IMR-90 (cell line): ENCODE measurements around the gene KIAA0825. TPM values are rescaled to one million over a fixed set of nuclear protein-coding genes. Genes with fewer than 3 reads are reported as not detected.

Experiments
- ATAC-seq: fragments of 200-7000 bp; cut with Tn5 transposase; 2 replicates; pipeline ENCODE4 v1.9.1; 2020; ENCODE audit warnings: low read depth, mild to moderate bottlenecking, moderate library complexity
- BruUV-seq: library from RNA; stranded (reverse); fragments of 400-500 nt; replicated peaks from 2 replicates; lab custom pipeline; 2021; lab: Mats Ljungman, UMichigan
- CTCF ChIA-PET: fragments of 300-600 bp; formaldehyde crosslinking; extraction: SDS; loops from one replicate; lab custom pipeline; 2021; ENCODE audit warnings: antibody characterized with exemption; lab: Yijun Ruan, JAX
- POLR2A ChIA-PET: fragments of 300-600 bp; sonication (Branson Sonifier 250); formaldehyde crosslinking; loops from one replicate; lab custom pipeline; 2022; ENCODE audit warnings: antibody characterized with exemption; ENCODE audit not compliant: unreplicated experiment; lab: Charles Lee
- DNase-seq: peaks from one replicate; pipeline ENCODE4 v3.0.0; 2013
- H2AFZ ChIP-seq: replicated peaks from 2 replicates; pipeline ENCODE3; 2013; ENCODE audit warnings: low read length, mild to moderate bottlenecking; ENCODE audit not compliant: poor library complexity
- H2AK5ac ChIP-seq: 2 replicates; pipeline ENCODE4 v1.6.1; 2013; ENCODE audit warnings: low read depth, low read length, inconsistent platforms
- H2AK9ac ChIP-seq: replicated peaks from 2 replicates; pipeline ENCODE3; 2013; ENCODE audit warnings: mild to moderate bottlenecking, low read depth, low read length, moderate library complexity; ENCODE audit not compliant: poor library complexity
- H2BK120ac ChIP-seq: 2 replicates; pipeline ENCODE4 v1.6.1; 2013; ENCODE audit warnings: low read depth, low read length, inconsistent platforms
- H2BK15ac ChIP-seq: 3 replicates; pipeline ENCODE4 v1.6.1; 2013; ENCODE audit warnings: low read depth, low read length, inconsistent platforms
- H2BK20ac ChIP-seq: 2 replicates; pipeline ENCODE4 v1.6.1; 2013; ENCODE audit warnings: low read depth, mild to moderate bottlenecking, inconsistent platforms, low read length, moderate library complexity
- H2BK5ac ChIP-seq: 2 replicates; pipeline ENCODE4 v1.6.1; 2013; ENCODE audit warnings: mild to moderate bottlenecking, low read depth, low read length, inconsistent platforms; ENCODE audit not compliant: poor library complexity, severe bottlenecking
- H3K14ac ChIP-seq: replicated peaks from 2 replicates; pipeline ENCODE4 v1.6.1; 2013; ENCODE audit warnings: low read depth, low read length, inconsistent platforms
- H3K18ac ChIP-seq: 2 replicates; pipeline ENCODE4 v1.6.1; 2013; ENCODE audit warnings: low read depth, low read length, control low read depth
- H3K23ac ChIP-seq: 2 replicates; pipeline ENCODE4 v1.6.1; 2013; ENCODE audit warnings: low read depth, low read length, inconsistent platforms
- H3K27ac ChIP-seq: 2 replicates; pipeline ENCODE4 v1.5.1; 2013; ENCODE audit warnings: mild to moderate bottlenecking, control low read depth, low read length; ENCODE audit not compliant: insufficient read depth
- H3K27me3 ChIP-seq: 2 replicates; pipeline ENCODE4 v1.6.1; 2013; ENCODE audit warnings: low read length; ENCODE audit not compliant: control insufficient read depth, insufficient read depth
- H3K36me3 ChIP-seq: 2 replicates; pipeline ENCODE4 v1.6.1; 2013; ENCODE audit warnings: low read length, mixed read lengths; ENCODE audit not compliant: control insufficient read depth, insufficient read depth
- H3K4ac ChIP-seq: 2 replicates; pipeline ENCODE4 v1.6.1; 2013; ENCODE audit warnings: low read depth, low read length, inconsistent platforms
- H3K4me1 ChIP-seq: 2 replicates; pipeline ENCODE4 v1.6.1; 2013; ENCODE audit warnings: low read length, mixed read lengths; ENCODE audit not compliant: control insufficient read depth, insufficient read depth
- H3K4me2 ChIP-seq: 2 replicates; pipeline ENCODE4 v1.6.1; 2013; ENCODE audit warnings: low read depth, mild to moderate bottlenecking, control low read depth, low read length, moderate library complexity
- H3K4me3 ChIP-seq: 2 replicates; pipeline ENCODE4 v1.5.1; 2013; ENCODE audit warnings: low read depth, mild to moderate bottlenecking, control low read depth, low read length, moderate library complexity; ENCODE audit not compliant: insufficient read depth
- H3K56ac ChIP-seq: 2 replicates; pipeline ENCODE4 v1.6.1; 2013; ENCODE audit warnings: low read length, inconsistent platforms; ENCODE audit not compliant: insufficient read depth; ENCODE audit errors: extremely low read depth
- H3K79me1 ChIP-seq, 2 experiments: 2 replicates each; pipeline ENCODE4 v1.6.1; 2013; ENCODE audit warnings: low read length in 2 of 2, inconsistent platforms in 1 of 2, low read depth in 1 of 2
- H3K9ac ChIP-seq: 2 replicates; pipeline ENCODE4 v1.6.1; 2013; ENCODE audit warnings: low read depth, low read length, control low read depth
- H3K9me1 ChIP-seq: 2 replicates; pipeline ENCODE4 v1.6.1; 2013; ENCODE audit warnings: low read length, inconsistent platforms; ENCODE audit not compliant: insufficient read depth
- H3K9me3 ChIP-seq: 2 replicates; pipeline ENCODE4 v1.6.1; 2013; ENCODE audit warnings: low read length; ENCODE audit not compliant: control insufficient read depth, insufficient read depth
- H4K20me1 ChIP-seq: 2 replicates; pipeline ENCODE4 v1.6.1; 2013; ENCODE audit warnings: low read length, inconsistent platforms; ENCODE audit not compliant: insufficient read depth
- H4K5ac ChIP-seq: 2 replicates; pipeline ENCODE4 v1.6.1; 2013; ENCODE audit warnings: mild to moderate bottlenecking, low read depth, low read length, control low read depth
- H4K8ac ChIP-seq, 2 experiments: 2 replicates each; pipeline ENCODE4 v1.6.1; 2013; ENCODE audit warnings: low read depth in 2 of 2, low read length in 2 of 2, control low read depth in 1 of 2, inconsistent platforms in 1 of 2
- H4K91ac ChIP-seq: 2 replicates; pipeline ENCODE4 v1.6.1; 2013; ENCODE audit warnings: low read depth, low read length, inconsistent platforms; ENCODE audit not compliant: insufficient read depth
- CEBPB ChIP-seq: IDR thresholded peaks from 2 replicates; pipeline ENCODE4 v1.6.1; 2012; ENCODE audit warnings: low read depth, low read length, improper control_type of control experiment
- CTCF ChIP-seq: conservative IDR thresholded peaks from 2 replicates; pipeline ENCODE4 v1.5.1; 2012; ENCODE audit warnings: mild to moderate bottlenecking, low read depth, low read length, improper control_type of control experiment
- ELK1 ChIP-seq: fragments of 150-350 bp; IDR thresholded peaks from 2 replicates; pipeline ENCODE4 v1.6.1; 2016; ENCODE audit warnings: low read depth, mild to moderate bottlenecking, low read length, moderate library complexity, borderline replicate concordance
- FOS ChIP-seq: fragments of 150-350 bp; IDR thresholded peaks from 2 replicates; pipeline ENCODE4 v1.6.1; 2016; ENCODE audit warnings: low read depth, low read length
- MXI1 ChIP-seq: IDR thresholded peaks from 2 replicates; pipeline ENCODE4 v1.6.1; 2012; ENCODE audit warnings: low read depth, mild to moderate bottlenecking, low read length, moderate library complexity, borderline replicate concordance
- RAD21 ChIP-seq: IDR thresholded peaks from 2 replicates; pipeline ENCODE4 v1.6.1; 2012; ENCODE audit warnings: low read length, improper control_type of control experiment
- RCOR1 ChIP-seq: IDR thresholded peaks from 2 replicates; pipeline ENCODE4 v1.6.1; 2012; ENCODE audit warnings: mild to moderate bottlenecking, low read length, improper control_type of control experiment; ENCODE audit not compliant: insufficient replicate concordance
- RFX5 ChIP-seq: IDR thresholded peaks from 2 replicates; pipeline ENCODE4 v1.8.0; 2012; ENCODE audit warnings: low read depth, mild to moderate bottlenecking, low read length, moderate library complexity
- SMC3 ChIP-seq: fragments of 150-350 bp; IDR thresholded peaks from 2 replicates; pipeline ENCODE4 v1.6.1; 2016; ENCODE audit warnings: low read depth, mild to moderate bottlenecking, antibody characterized with exemption, low read length, moderate library complexity
- USF2 ChIP-seq: fragments of 150-350 bp; IDR thresholded peaks from 2 replicates; pipeline ENCODE4 v1.6.1; 2017; ENCODE audit warnings: mild to moderate bottlenecking, antibody characterized with exemption, low read length, low read depth
- WGBS, 2 experiments: methylation state at CpG; one replicate each; pipeline versions ENCODE4 v1.1.5 to v1.1.7; 2013; ENCODE audit warnings: missing lambda C conversion rate in 2 of 2; ENCODE audit not compliant: insufficient read length in 1 of 2; ENCODE audit errors: extremely low coverage in 2 of 2; 5-methylcytosine and 5-hydroxymethylcytosine counted together
- dilution Hi-C: fragments of 300-500 bp; cut with HindIII; formaldehyde crosslinking; loops from one replicate; pipeline ENCODE4 v1.14.3; 2018; ENCODE audit warnings: low sequenced_read_pairs; ENCODE audit not compliant: unreplicated experiment
- in situ Hi-C: fragments of 300-500 bp; cut with MboI; formaldehyde crosslinking; loops from 3 replicates; pipeline ENCODE4 v1.14.3; 2019; ENCODE audit warnings: low sequenced_read_pairs, inconsistent platforms, mixed read lengths
- intact Hi-C: fragments of 100-400 bp; cut with micrococcal nuclease; formaldehyde crosslinking; loops from 2 replicates; pipeline ENCODE4 v1.10.0; 2022
- polyA plus RNA-seq, 3 experiments: library from polyadenylated mRNA; depleted of rRNA; stranded (reverse); fragments of >200 nt; gene quantifications; 2 replicates each; pipeline ENCODE4 v1.2.3, GENCODE V29; 2012; ENCODE audit warnings: low replicate concordance in 1 of 3
- total RNA-seq: library from RNA; depleted of rRNA; stranded (reverse); fragments of >200 nt; gene quantifications from 2 replicates; pipeline ENCODE4 v1.2.3, GENCODE V29; 2012

KIAA0825 gene
- total and polyA plus RNA-seq, 2 of the 4 experiments (the other 2 are of a cell fraction) = 0.46 to 1.8 TPM

- Histone ChIP-seq H3K36me3 (no peaks in the 10 kb centered on the region), H3K18ac (no peak overlapping the region), H3K23ac (no peak overlapping the region), H3K56ac (no peak overlapping the region), H3K4ac (no peak overlapping the region), H3K14ac (no peak overlapping the region), H4K91ac (no peak overlapping the region), H2AK5ac (no peak overlapping the region), H4K8ac (no peak overlapping the region), H3K9me3 (no peaks in the 10 kb centered on the region), H3K79me1 (no peaks in the 10 kb centered on the region), H3K27ac (no peak overlapping the region), H2BK120ac (no peak overlapping the region), H4K20me1 (no peaks in the 10 kb centered on the region), H3K4me1 (peaks cover 5% of the 10 kb centered on the region), H3K9ac (no peak overlapping the region), H2AFZ (no peak overlapping the region), H2AK9ac (no peak overlapping the region), H3K4me2 (no peak overlapping the region), H2BK5ac (no peak overlapping the region), H2BK20ac (no peak overlapping the region), H2BK15ac (no peak overlapping the region), H4K5ac (no peak overlapping the region), H3K27me3 (no peaks in the 10 kb centered on the region), H3K9me1 (peaks cover 4% of the 10 kb centered on the region), H3K4me3 (no peak overlapping the region)
- in situ Hi-C loops = no loop called here
- POLR2A ChIA-PET = no interaction called here
- ATAC-seq (no peak), DNase-seq (no peak)
- CTCF ChIA-PET = no interaction called here
- dilution Hi-C loops = no loop called here
- intact Hi-C loops = loop anchor here (5.0 kb wide), 1 partner anchor 156 kb away; no protein-coding TSS in a partner anchor
- BruUV-seq = no TSS peak
- TF ChIP-seq CEBPB (no peak), CTCF (no peak), SMC3 (no peak), ELK1 (no peak), RAD21 (no peak), MXI1 (no peak), RCOR1 (no peak), FOS (no peak), RFX5 (no peak), USF2 (no peak)
- WGBS, 2 experiments = no CpG with 5 or more reads among the region's 3 CpGs
These were observed 305.2 kb downstream of the KIAA0825 start for GRCh38 chr5:94313188-94313587.
